Measurements from ENCODE around the gene EEPD1. TPM values are rescaled to one million over a fixed set of nuclear protein-coding genes. Genes with fewer than 3 reads are reported as not detected.

The EEPD1 gene
- total RNA-seq, 1 donor from 2014 or later = 0.64 TPM

- H3K36me3 Mint-ChIP-seq (ENCODE audit: low read depth) = no peaks in the 10 kb centered on the region
- TF ChIP-seq, protein P1, sequence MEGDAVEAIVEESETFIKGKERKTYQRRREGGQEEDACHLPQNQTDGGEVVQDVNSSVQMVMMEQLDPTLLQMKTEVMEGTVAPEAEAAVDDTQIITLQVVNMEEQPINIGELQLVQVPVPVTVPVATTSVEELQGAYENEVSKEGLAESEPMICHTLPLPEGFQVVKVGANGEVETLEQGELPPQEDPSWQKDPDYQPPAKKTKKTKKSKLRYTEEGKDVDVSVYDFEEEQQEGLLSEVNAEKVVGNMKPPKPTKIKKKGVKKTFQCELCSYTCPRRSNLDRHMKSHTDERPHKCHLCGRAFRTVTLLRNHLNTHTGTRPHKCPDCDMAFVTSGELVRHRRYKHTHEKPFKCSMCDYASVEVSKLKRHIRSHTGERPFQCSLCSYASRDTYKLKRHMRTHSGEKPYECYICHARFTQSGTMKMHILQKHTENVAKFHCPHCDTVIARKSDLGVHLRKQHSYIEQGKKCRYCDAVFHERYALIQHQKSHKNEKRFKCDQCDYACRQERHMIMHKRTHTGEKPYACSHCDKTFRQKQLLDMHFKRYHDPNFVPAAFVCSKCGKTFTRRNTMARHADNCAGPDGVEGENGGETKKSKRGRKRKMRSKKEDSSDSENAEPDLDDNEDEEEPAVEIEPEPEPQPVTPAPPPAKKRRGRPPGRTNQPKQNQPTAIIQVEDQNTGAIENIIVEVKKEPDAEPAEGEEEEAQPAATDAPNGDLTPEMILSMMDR (IDR thresholded peaks at IDR 0.05) = no peak
- H3K27ac Mint-ChIP-seq = no peak overlapping the region
- ATAC-seq (ENCODE audit: low read depth) (no peak), DNase-seq (no peak)
- H3K27me3 Mint-ChIP-seq = peaks cover 2% of the 10 kb centered on the region
- peaks cover 2% of the 10 kb centered on the region for H3K4me1 Mint-ChIP-seq
- no peaks in the 10 kb centered on the region for H3K9me3 Mint-ChIP-seq
- no peak overlapping the region for H3K4me3 Mint-ChIP-seq
- intact Hi-C loops (cut with micrococcal nuclease) = no loop called here
- ChIA-PET CTCF (no interaction called here), POLR2A (no interaction called here)
These were observed 66.4 kb downstream of the EEPD1 start for GRCh38 chr7:36219429-36219828.

- H3K27me3 Mint-ChIP-seq = peaks cover 7% of the 10 kb centered on the region
These were observed 70.8 kb downstream of the EEPD1 start for GRCh38 chr7:36223851-36224250.

DNA sequence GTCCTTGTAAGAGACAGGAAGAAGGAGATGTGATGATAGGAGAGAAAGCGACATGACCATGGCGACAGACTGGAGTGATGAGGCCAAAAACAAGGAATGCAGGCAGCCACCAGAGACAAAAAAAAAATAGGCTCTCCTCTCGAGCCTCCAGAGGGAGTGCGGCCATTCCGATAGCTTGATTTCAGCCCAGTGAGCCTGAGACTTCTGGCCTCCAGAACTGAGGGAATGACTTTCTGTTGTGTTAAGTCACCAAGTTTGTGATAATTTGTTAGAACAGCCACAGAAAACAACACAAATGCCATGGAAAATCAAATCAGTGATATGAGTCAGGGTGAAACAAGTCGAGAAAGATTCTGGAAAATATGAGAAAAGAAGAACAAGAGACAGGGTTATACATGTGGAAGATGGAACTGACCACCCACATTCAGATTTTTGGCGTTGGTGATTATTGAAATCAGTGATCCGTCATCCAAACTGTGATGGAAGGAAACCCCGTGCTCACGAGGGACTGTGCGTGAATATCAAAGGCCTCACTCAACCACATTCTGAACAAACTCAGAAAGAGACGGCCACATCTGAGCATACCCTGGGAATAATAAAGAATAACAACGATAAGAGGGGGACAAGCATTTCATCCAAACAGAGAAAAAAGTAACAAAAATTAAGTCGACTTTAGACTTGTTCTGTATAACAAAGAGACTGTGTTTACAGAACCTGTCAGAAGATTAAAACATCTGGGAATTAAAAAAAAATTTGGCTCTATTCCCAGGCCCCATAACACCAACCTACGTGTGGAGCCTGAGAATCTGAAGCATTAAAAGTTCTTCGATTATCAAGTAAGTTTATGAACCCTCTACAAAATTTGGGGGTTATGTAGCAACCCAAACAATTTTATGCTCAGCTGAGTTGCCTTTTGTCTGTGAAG is 72.1 kb downstream of the EEPD1 start:
- Mint-ChIP-seq H3K9me3 (no peaks in the 10 kb centered on the region), H3K4me3 (no peak overlapping the region), H3K27me3 (peaks cover 7% of the 10 kb centered on the region), H3K36me3 (ENCODE audit: low read depth) (no peaks in the 10 kb centered on the region), H3K4me1 (no peaks in the 10 kb centered on the region), H3K27ac (no peak overlapping the region)
- DNase-seq (no peak), ATAC-seq (ENCODE audit: low read depth) (no peak)
- CTCF ChIA-PET = no interaction called here
- TF ChIP-seq, protein P1 (IDR thresholded peaks at IDR 0.05) = no peak
- POLR2A ChIA-PET = no interaction called here
- intact Hi-C loops (cut with micrococcal nuclease) = no loop called here

More at GRCh38 chr7:36223851-36224250, 70.8 kb downstream of the EEPD1 start:
- Mint-ChIP-seq H3K36me3 (ENCODE audit: low read depth) (no peaks in the 10 kb centered on the region), H3K4me3 (no peak overlapping the region), H3K4me1 (no peaks in the 10 kb centered on the region), H3K9me3 (no peaks in the 10 kb centered on the region), H3K27ac (no peak overlapping the region)
- ATAC-seq (ENCODE audit: low read depth) (no peak), DNase-seq (no peak)
- ChIA-PET CTCF (no interaction called here), POLR2A (no interaction called here)
- intact Hi-C loops (cut with micrococcal nuclease) = no loop called here
- TF ChIP-seq, protein P1 (IDR thresholded peaks at IDR 0.05) = no peak

DNA sequence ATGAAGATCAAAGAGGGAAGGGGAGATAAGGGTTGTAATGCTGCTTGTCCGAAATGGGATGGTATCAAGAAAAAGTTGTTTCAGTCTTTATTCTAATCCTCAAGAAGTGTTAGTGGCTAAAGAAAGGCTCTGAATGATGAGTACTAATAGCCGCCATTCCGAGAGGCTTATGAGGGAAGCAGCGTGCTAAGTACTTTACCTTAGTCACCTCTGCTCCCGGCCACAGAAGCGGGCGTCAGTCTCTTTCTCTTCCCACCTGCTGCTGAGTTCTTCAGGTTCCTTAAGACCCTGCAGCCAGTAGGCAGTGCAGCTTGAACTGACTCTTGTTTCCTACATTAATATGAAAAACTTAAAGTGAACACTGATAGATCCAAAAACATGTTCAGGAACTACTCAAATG is 73.1 kb downstream of the EEPD1 start:
- Mint-ChIP-seq H3K27me3 (peaks cover 7% of the 10 kb centered on the region), H3K9me3 (no peaks in the 10 kb centered on the region), H3K4me1 (no peaks in the 10 kb centered on the region), H3K27ac (no peak overlapping the region), H3K4me3 (no peak overlapping the region), H3K36me3 (ENCODE audit: low read depth) (no peaks in the 10 kb centered on the region)
- POLR2A ChIA-PET = no interaction called here
- DNase-seq (no peak), ATAC-seq (ENCODE audit: low read depth) (no peak)
- CTCF ChIA-PET = no interaction called here
- TF ChIP-seq, protein P1 (IDR thresholded peaks at IDR 0.05) = no peak
- intact Hi-C loops (cut with micrococcal nuclease) = no loop called here

GRCh38 chr7:36227223-36227622 is 74.2 kb downstream of the EEPD1 start:
- no peak for DNase-seq
- no peak for ATAC-seq (ENCODE audit: low read depth)
- CTCF ChIA-PET = no interaction called here
- Mint-ChIP-seq H3K4me3 (no peak overlapping the region), H3K27me3 (peaks cover 7% of the 10 kb centered on the region), H3K4me1 (no peaks in the 10 kb centered on the region), H3K36me3 (ENCODE audit: low read depth) (no peaks in the 10 kb centered on the region), H3K27ac (no peak overlapping the region), H3K9me3 (no peaks in the 10 kb centered on the region)
- TF ChIP-seq, protein P1 (IDR thresholded peaks at IDR 0.05) = no peak
- intact Hi-C loops (cut with micrococcal nuclease) = no loop called here
- POLR2A ChIA-PET = no interaction called here
